COLO668 (cell line): ENCODE data around the gene CD6.
"Not testable (repeated sequence)": the region's sequence is repeated elsewhere in the genome, so short reads cannot be mapped to it uniquely, and the experiment has no call there.

Experiments used
- DNase-seq: peaks from one replicate; lab custom pipeline; 2025; ENCODE audit not compliant: unreplicated experiment; lab: John Stamatoyannopoulos, UW

The CD6 gene

DNA sequence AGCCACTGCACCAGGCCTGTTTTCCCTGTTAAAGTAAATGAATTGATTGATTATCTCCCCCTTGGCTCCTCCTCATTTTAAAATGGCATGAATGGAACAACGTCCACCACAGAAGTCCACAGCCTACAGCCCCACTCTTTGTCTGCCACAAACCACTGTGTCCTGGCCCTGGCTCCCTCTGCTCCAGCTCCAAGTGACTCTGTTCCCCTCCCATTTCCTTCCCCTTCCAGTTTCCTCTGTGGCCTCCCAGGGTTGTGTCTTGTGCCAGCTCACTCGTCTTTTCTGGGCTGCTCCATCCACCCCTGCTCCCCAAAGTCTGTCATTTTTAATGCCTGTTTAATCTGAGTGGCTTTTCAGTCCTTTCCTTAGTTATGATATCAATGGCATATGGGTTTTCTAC is 78.4 kb downstream of the CD6 start:
- no peak for DNase-seq

DNA sequence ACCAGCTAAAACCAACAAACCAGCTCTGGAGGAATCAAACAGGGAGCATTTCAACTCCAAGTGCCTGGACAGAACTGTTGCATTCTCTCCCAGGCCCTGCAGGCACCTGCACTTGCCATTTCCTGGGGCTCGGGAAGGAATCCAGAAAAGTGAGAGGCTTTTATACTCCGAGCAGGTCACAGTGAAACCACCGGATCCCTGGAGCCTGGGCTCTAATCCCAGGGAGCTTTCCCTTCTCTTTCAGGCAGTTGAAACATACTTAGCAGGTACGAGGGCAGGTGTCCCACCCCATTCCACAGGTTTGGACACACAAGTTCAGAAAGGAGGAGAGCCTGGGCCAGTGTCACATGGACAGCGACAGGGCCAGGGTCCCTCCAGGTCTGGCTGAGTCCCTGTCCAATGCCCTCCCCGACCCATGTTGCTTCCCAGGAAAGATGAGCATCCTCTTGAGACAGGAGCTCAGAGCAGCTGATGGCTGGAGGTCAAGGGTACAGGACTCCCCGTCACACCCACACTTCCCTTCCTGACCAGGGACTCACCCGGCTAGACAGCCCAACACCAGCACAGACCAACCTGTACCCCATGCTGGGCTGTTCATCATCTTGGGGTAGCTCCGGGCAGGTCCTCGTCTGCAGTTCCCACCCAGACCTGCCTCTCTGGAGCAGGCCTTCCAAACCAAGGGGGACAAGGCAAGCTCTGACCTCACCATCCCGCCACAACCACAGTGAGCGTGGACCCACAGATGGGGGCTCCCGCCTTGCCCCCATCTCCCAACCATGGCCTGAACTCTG is 80.9 kb downstream of the CD6 start:
- no peak for DNase-seq

DNA sequence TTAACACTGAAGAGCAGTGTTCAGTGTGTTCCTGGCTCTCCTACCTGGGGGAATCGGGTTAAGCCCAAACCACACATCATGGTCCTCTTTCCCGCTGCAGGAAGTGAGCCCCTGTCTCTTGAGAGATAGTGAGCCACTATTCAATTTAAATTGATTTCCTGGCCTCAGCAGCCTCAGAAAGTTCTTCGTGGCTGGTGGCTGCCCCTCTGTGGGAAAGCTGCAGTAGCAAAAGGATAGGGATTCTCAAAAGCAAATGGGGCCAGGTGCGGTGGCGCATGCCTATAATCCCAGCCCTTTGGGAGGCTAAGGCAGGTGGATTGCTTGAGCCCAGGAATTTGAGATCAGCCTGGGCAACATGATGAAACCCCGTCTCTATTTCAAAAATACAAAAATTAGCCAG is 81.7 kb downstream of the CD6 start:
- no peak for DNase-seq

DNA sequence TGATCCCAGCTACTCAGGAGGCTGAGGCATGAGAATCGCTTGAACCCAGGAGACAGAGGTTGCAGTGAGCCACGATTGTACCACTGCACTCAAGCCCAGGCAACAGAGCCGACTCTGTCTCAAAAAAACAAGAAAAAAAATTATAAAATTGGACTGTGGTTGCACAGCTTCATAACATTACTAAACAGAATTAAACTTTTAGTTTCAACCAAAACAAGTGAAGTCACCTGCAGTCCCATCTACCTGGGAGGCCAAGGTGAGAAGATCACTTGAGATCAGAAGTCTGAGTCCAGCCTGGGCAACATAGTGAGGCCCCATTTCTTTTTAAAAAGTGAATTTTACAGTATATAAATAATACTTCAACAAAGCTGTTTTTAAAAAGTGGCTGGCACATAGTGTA is 83.0 kb downstream of the CD6 start:
- no peak for DNase-seq

DNA sequence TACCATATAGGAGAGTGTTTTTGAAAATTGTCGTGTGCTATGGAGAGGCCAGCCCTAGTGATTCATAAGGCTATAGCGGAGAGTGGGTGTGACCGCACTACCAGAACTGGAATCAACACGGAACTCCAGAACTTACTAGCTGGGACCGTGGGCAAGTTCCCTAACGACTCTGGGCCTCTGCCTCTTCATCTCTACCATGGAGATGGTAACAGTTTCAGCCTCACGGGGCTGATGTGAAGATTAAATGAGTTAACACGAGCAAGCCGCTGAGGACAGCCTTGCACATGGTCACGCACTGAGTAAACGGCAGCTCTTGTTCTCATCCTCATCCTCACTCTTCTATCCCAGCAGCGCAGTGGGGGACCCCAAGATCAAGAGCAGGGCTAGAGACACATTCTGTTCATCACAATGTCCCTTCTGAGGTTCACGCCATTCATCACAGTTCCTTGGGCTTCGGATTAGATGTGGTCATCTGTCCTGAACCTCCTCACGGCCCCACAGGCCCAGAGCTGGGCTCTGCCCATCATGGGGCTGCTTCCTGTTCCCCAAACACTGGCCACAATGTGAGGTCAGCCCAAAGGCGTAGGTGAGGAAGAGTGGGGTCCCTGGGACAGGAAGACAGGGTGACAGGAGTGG is 83.6 kb downstream of the CD6 start:
- DNase-seq: no peak

DNA sequence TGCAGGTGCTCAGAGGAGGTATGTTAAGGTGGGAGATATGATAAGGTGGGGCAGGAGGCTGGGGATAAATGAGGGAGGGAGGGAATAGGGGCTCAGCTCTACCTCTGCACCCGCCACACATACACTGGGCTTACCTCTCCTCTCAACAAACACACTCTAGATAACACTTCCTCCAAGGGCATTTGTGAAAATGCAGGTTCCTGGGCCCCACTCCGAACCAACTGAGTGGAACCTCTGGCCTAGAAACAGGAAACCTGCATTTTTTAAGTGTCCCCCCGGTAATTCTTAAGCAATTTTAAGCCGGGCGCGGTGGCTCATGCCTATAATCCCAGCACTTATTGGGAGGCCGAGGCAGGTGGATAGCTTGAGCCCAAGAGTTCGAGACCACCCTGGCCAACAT is 84.3 kb downstream of the CD6 start:
- no peak for DNase-seq

DNA sequence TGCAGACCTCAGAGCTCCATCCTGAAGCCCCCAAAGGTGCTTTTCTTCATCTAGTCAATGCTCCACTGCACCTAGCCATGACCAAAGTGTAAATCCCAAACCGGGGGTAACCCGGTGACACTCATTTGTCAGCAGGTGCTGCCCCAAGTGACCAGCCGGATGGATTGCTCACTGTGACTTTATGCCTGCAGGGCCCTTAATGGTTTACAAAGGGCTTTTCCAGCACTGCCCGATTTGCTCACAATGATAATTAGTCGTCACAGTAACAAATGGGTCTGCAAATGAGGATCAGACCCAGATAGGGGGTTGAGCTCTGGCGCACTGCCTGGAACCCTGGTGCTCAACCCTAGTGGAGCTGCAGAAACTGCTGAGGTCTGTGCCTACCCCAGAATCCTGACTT is 85.1 kb downstream of the CD6 start:
- DNase-seq: no peak

DNA sequence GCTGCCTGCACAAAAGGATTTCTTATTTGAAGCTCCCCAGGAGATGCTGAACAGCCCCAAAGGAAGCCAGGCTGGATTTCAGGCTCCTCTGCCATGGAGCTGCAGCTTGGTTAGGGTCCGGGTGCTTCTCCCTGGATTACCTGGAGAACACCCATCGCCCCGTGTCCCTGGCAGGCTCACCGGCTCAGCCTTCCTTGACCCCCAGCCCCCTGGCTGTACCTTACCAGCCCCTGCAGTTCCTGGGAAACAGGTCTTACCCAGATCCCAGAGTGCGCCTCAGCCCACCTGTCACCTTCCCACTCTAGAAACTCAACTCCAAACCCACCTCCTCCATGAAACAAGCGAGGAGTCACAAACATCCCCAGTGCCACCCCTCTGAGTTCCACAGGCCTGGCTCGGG is 85.5 kb downstream of the CD6 start:
- DNase-seq: no peak

DNA sequence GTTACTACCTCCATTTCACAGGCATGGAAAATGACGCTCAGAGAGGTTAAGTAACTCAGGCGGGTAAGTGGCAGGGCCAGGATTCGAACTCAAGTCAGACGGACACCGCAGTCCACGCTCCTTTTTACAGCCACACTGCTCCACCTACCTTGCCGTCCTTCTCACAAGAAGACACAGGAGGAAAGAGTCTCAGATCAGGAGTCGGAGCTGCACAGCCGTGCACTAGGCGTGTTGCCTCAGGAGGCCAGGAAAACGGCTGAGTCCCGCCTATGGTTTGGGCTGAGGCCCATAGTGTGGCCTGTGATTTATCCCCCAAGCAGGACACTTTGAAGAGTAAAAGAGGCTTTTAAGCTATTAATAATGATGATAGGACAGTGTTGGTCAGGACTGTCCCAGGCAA is 86.1 kb downstream of the CD6 start:
- DNase-seq: no peak

DNA sequence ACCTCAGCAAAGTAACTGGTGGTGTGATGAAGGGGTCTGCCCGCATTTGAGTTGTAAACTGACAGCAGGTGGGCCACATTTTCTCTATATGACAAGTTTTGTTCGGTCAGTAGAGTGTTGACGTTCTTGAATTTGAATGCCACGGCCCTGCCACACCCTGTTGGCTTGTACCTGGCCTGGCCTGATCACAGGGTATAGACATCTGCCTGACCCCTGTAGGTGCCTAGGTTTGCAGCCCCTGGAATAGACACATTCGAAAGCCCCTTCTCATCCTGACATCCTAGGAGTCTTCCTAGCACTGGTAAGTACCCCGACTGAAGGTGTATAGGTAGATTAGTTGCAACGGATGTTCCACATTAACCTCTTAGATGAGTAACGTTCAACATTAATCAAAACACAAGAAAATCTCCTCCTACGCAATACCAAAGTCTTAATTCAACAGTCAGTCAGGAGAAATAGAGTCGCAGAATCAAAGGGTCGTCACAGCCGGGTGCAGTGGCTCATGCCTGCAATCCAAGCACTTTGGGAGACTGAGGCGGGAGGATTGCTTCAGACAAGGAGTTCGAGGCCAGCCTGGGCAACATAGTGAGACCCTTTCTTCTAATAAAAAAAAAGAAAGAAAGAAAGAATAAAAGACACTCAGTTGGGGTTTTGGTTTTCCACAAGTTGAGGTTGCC is 87.2 kb downstream of the CD6 start:
- no peak for DNase-seq

DNA sequence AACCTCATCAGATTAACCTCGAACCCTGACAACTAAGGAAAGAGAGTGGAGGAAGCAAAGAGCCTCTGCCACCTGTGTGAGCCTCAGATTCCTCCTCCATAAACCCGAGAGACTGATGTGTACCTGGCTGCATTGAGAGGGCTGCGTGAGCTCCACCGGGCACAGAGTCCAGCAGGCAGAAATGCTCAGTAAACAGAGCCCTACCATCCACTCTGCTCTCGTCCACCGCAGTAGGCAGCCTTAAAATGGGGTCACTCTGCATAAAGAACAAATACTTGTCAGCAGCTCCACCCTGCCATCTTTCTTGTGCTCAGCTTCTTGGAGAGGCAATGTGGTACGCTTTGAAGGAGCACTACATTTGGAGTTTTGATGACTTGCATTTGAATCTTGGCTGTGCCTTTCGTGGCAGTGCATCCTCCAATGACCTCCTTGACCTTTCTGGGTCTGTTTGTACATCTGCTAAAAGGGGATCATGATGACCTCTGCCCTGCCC is 87.8 kb downstream of the CD6 start:
- DNase-seq: no peak

DNA sequence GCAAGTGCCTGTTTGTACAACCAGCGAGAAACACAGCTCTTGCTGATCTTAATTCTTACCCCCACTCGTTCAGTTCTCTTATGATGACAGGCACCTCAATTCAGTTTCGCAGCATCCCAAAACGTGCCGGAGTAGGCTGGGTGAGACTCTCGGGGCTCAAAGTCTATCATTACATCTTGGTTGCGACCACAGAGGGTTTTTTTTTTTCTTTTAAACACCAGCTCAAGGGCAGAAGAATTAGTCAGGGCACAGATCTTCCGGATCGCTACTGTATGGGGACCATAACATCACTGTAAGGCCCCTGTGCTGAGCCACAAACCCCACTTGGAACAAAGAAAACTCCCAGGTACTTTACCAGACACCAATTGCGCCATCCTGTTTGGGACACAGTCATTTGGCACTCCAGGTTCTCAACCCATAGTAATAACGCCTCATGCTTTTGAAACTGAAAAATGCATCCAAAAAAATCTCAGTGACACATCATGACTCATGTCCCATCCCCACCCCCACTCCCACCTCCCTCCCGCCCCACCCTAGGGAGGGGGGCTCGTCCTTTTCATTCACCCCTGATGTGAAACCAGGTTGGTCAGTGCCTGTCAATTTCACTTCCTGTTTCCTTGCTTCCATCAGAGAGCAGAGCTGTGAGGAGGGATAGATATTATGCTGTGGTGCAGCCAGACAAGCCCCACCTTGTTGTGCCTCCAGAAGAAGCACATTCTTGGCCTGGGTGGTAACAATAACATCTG is 89.8 kb downstream of the CD6 start:
- no peak for DNase-seq

DNA sequence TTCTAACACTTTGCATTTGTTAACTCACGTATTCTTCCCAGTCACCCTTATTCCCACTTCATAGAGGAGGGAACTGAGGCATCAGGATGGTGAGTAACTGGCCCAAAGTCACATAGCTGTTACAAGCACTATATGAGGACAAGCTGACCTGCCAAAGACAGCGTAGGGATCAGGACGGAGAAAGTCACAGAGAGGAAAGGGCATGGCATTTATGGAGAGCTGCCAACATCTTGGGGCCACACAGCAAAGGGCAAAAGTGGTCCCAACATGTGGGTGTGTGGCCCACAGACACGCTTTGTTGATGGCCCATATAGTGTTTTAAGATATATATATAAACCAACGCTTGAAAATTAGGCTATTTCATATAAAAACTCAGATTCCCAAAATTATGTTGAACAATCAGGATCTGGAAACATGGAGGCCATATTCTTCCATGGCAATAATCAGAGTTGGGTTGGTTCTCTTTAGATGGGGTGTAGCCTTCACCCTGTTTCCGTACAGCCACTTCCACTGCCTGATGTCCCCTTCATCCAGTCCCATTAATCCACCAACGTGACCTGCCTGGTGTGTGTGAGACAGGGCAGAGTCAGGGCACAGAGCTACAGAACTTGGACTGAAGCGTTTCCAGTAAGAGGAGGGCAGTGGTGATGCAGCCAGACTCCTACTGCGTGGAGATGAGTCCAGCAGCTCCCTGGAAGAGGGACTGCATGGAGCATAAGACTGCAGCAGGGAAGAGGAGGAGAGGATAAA is 90.9 kb downstream of the CD6 start:
- DNase-seq: no peak

DNA sequence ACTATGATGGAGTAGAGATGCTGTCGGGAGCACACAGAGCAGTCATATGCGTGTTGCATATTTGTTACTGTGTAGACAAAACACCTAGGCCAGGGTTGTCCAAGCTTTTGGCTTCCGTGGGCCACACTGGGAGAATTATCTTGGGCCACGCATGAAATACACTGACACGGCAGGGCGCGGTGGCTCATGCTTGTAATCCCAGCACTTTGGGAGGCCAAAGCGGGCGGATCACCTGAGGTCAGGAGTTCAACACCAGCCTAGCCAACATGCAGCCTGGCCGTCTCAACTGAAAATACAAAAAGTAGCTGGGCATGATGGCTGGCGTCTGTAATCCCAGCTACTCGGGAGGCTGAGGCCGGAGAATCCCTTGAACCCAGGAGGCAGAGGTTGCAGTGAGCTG is 93.8 kb downstream of the CD6 start:
- DNase-seq: not testable (repeated sequence)

DNA sequence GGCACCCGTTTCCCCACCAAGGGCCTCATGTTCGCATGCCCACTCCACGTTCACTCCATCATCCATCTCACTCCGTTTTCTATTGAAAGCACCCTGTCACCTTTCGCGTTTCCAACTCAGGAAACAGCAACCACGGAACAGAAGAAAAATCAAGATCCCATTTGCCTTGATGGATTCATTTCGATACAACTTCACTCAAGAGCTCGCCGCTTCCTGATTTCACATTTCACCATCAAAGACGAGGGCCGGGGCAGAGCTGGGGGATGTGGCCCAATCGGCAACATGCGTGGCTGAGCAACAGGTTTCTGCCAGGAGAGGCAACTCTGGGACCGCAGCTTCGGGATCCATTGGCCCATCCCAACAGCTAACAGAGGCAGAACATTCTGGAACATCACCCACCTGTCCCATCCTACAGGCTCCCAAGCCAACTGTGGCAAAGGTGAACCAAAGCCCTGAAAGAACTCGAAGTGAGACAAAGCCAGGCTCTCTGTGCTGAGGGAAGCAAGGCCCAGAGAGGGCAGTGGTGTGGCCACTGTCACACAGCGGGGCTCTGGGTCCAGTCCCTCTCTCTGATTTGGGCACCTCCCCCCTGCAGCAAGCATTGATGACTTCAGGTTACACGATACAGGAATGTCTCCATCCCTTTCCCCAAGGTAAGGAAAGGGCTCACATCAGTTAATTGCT is 94.6 kb downstream of the CD6 start:
- no peak for DNase-seq

DNA sequence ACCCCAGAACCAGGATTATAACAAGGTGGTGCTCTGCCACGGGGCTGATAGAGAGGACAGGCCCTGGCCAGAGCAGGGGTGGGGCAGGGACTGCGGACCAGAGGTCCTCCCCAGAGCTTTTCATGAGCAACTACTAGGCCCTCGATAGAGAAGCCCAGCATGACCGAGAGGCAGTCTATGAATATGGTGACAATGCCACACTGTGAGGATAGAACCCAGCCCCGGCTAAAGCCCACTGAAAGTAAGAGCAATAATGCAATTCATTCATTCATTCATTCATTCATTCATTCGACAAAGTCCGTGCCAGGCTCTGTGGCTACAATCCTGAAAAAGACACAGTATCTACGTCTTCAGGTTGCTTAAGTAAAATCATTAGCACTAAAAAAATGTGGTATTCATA is 95.2 kb downstream of the CD6 start:
- DNase-seq: no peak

DNA sequence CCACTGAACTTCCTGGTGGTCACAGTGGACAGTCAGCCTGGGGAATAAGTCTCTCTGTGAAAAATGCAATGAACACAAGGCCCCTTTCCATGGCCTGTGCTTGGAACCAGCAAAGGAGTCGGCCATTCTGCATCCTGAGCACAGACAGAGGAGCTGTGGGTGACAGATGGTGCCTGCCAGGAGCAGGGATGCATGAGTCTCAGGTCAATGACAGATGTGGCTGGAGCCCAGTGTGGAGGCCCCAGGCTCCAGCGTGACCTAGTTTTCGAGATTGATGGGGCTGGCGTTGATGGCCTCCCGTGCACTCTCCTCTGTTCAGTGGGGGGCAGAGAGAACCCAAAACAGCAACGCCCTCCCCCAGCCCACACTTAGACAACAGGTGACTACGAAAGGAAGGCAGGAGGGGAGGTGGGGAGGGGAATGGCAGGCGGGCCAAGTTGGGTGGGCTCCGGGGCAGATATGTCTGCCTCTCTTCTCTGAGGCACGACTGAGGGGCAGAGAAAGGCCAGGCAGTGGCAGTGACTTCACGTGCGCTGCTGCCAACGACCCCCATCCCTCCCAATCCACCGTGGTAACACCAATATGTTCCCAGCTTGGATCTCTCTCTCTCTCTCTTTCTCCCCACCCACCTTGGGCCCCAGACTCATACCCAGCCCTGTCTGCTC is 96.4 kb downstream of the CD6 start:
- no peak for DNase-seq

DNA sequence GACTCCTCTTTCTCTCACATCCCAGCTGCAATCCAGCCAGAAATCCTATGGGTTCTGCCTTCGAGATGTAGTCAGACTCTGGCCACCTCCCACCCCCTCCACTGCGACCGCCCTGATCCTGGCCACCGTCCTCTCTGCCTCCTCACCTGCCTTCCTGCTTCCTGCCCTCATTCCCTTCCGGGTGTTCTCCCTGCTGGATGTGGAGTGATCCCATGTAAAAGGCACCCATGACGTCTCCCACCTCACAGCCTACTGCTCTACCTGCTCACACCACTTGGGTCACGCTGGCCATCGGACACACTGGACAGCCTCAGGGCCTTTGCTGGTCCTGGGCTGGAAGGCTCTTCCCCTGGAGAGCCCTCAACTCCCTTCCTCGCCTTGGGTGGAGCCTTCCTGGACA is 97.1 kb downstream of the CD6 start:
- DNase-seq: no peak

DNA sequence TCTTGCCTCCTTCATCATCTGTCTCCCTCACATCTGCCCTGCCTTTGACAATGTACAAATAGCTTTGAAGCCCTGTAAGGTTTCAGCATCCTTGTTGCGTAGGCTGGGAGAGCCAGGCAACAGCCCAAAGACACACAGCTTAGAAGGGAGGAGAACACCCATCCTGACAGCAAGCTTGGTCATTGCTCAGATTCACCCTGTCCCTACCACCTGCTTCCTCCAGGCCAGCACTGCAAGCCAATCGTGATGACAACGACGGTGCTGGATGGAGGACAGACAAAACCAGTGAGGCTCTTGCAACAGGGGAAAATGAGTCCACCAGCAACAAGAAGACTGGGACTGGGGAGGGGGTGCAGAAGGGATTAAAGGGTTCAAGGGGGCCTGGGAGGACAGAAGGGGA is 97.9 kb downstream of the CD6 start:
- DNase-seq: no peak
